KMS-11 (cell line): ENCODE data around the gene MROH7.

ENCODE experiments used
- H2AFZ ChIP-seq: fragments of 200-600 bp; sonication (generic); 2 replicates; pipeline ENCODE4 v1.6.1; 2016; ENCODE audit warnings: antibody characterized with exemption, mixed run types, low read depth
- H3K27ac ChIP-seq: fragments of 200-600 bp; sonication (generic); 2 replicates; pipeline ENCODE4 v1.6.1; 2016; ENCODE audit warnings: mild to moderate bottlenecking, mixed run types
- H3K27me3 ChIP-seq: fragments of 200-600 bp; sonication (generic); 2 replicates; pipeline ENCODE4 v1.6.1; 2017; ENCODE audit warnings: mild to moderate bottlenecking, low read depth, mixed run types, moderate library complexity; ENCODE audit not compliant: insufficient read depth
- H3K36me3 ChIP-seq: fragments of 200-600 bp; sonication (generic); 2 replicates; pipeline ENCODE4 v1.6.1; 2017; ENCODE audit warnings: mild to moderate bottlenecking, mixed run types; ENCODE audit not compliant: insufficient read depth
- H3K4me1 ChIP-seq: fragments of 200-600 bp; sonication (generic); 2 replicates; pipeline ENCODE4 v1.6.1; 2016; ENCODE audit warnings: mild to moderate bottlenecking, low read depth, mixed run types; ENCODE audit not compliant: poor library complexity, severe bottlenecking
- H3K4me2 ChIP-seq: fragments of 200-600 bp; sonication (generic); 2 replicates; pipeline ENCODE4 v1.7.0; 2016; ENCODE audit warnings: mild to moderate bottlenecking, mixed run types
- H3K4me3 ChIP-seq: fragments of 200-600 bp; sonication (generic); IDR thresholded peaks from 2 replicates; pipeline ENCODE4 v1.6.1; 2017; ENCODE audit warnings: low read depth, low read length, mixed read lengths; ENCODE audit not compliant: insufficient read depth
- H3K79me2 ChIP-seq: fragments of 200-600 bp; sonication (generic); 2 replicates; pipeline ENCODE4 v1.6.1; 2016; ENCODE audit warnings: low read depth, mixed run types; ENCODE audit not compliant: insufficient read depth
- H3K9ac ChIP-seq: fragments of 200-600 bp; sonication (generic); 2 replicates; pipeline ENCODE4 v1.6.1; 2016; ENCODE audit warnings: mild to moderate bottlenecking, mixed run types
- H4K20me1 ChIP-seq: fragments of 200-600 bp; sonication (generic); 2 replicates; pipeline ENCODE4 v1.6.1; 2016; ENCODE audit warnings: mild to moderate bottlenecking, mixed run types; ENCODE audit not compliant: insufficient read depth
- CTCF ChIP-seq: fragments of 200-600 bp; sonication (generic); conservative IDR thresholded peaks from 2 replicates; pipeline ENCODE4 v1.6.1; 2017; ENCODE audit warnings: low read depth, mild to moderate bottlenecking, antibody characterized with exemption, low read length, moderate library complexity, mixed read lengths

MROH7 gene

GRCh38 chr1:54640361-54640760, 1.2 kb upstream of the MROH7 start:
- Histone ChIP-seq H3K4me2 (no peak overlapping the region), H4K20me1 (no peaks in the 10 kb centered on the region), H3K4me1 (no peaks in the 10 kb centered on the region), H3K9ac (no peak overlapping the region), H3K27me3 (no peaks in the 10 kb centered on the region), H3K79me2 (no peaks in the 10 kb centered on the region), H2AFZ (no peak overlapping the region), H3K27ac (no peak overlapping the region), H3K4me3 (no peak overlapping the region), H3K36me3 (no peaks in the 10 kb centered on the region)
- TF ChIP-seq CTCF, result no peak

GRCh38 chr1:54643736-54644135, 2.1 kb downstream of the MROH7 start:
- H3K9ac ChIP-seq, result no peak overlapping the region
- no peaks in the 10 kb centered on the region for H3K79me2 ChIP-seq
- TF ChIP-seq CTCF, result no peak
- no peak overlapping the region for H3K4me2 ChIP-seq
- H3K4me3 ChIP-seq, result no peak overlapping the region
- H4K20me1 ChIP-seq, result no peaks in the 10 kb centered on the region
- no peaks in the 10 kb centered on the region for H3K4me1 ChIP-seq
- H3K36me3 ChIP-seq, result no peaks in the 10 kb centered on the region
- H2AFZ ChIP-seq, result no peak overlapping the region
- H3K27me3 ChIP-seq, result no peaks in the 10 kb centered on the region
- no peak overlapping the region for H3K27ac ChIP-seq

- no peak overlapping the region for H3K9ac ChIP-seq
- no peak for TF ChIP-seq CTCF
- no peak overlapping the region for H3K27ac ChIP-seq
- no peak overlapping the region for H3K4me2 ChIP-seq
- H3K79me2 ChIP-seq, result no peaks in the 10 kb centered on the region
- no peaks in the 10 kb centered on the region for H4K20me1 ChIP-seq
- no peak overlapping the region for H3K4me3 ChIP-seq
- H3K27me3 ChIP-seq, result no peaks in the 10 kb centered on the region
- H3K4me1 ChIP-seq, result no peaks in the 10 kb centered on the region
- H3K36me3 ChIP-seq, result no peaks in the 10 kb centered on the region
- no peak overlapping the region for H2AFZ ChIP-seq
Measured at GRCh38 chr1:54645806-54646676, 4.5 kb downstream of the MROH7 start.

GRCh38 chr1:54649130-54649898, 7.7 kb downstream of the MROH7 start:
- no peak overlapping the region for H3K4me2 ChIP-seq
- no peak for TF ChIP-seq CTCF
- no peak overlapping the region for H3K27ac ChIP-seq
- H3K4me1 ChIP-seq, result no peaks in the 10 kb centered on the region
- no peaks in the 10 kb centered on the region for H4K20me1 ChIP-seq
- H3K4me3 ChIP-seq, result no peak overlapping the region
- no peaks in the 10 kb centered on the region for H3K36me3 ChIP-seq
- H3K79me2 ChIP-seq, result no peaks in the 10 kb centered on the region
- H2AFZ ChIP-seq, result no peak overlapping the region
- H3K9ac ChIP-seq, result no peak overlapping the region
- no peaks in the 10 kb centered on the region for H3K27me3 ChIP-seq
